Chondrocyte (in vitro differentiated cells): ENCODE results near the gene CDH12. TPM values are rescaled to one million over a fixed set of nuclear protein-coding genes. Genes with fewer than 3 reads are reported as not detected.

Experiments used
- DNase-seq: peaks from one replicate; pipeline ENCODE4 v3.0.0; 2021; ENCODE audit warnings: mixed read lengths, low spot score
- H3K27ac Mint-ChIP-seq: one replicate; pipeline ENCODE4 v1.8.0; 2021; ENCODE audit warnings: mild to moderate bottlenecking, moderate library complexity, mixed read lengths; ENCODE audit not compliant: unreplicated experiment
- H3K27me3 Mint-ChIP-seq: 2 replicates; pipeline ENCODE4 v1.8.0; 2021; ENCODE audit warnings: low read depth, mixed read lengths
- H3K36me3 Mint-ChIP-seq: 2 replicates; pipeline ENCODE4 v1.8.0; 2021; ENCODE audit warnings: low read depth, mixed read lengths
- H3K4me1 Mint-ChIP-seq: 2 replicates; pipeline ENCODE4 v1.8.0; 2021; ENCODE audit warnings: low read depth, mild to moderate bottlenecking, mixed read lengths
- H3K4me3 Mint-ChIP-seq: one replicate; pipeline ENCODE4 v1.8.0; 2021; ENCODE audit warnings: mild to moderate bottlenecking, moderate library complexity, mixed read lengths; ENCODE audit not compliant: unreplicated experiment
- H3K9me3 Mint-ChIP-seq: 2 replicates; pipeline ENCODE4 v1.8.0; 2021; ENCODE audit warnings: low read depth, mixed read lengths
- total RNA-seq: library from RNA; stranded (reverse); gene quantifications from 3 replicates; pipeline ENCODE4 v1.2.1, GENCODE V29; 2021
- TF ChIP-seq, protein P1 (sequence below): fragments of 200-600 bp; sonication (generic); IDR thresholded peaks from 2 replicates; pipeline ENCODE4 v1.5.0; 2021; ENCODE audit warnings: antibody characterized with exemption, mild to moderate bottlenecking, moderate library complexity

CDH12 gene
- total RNA-seq, 1 donor from 2014 or later, result not detected

DNA sequence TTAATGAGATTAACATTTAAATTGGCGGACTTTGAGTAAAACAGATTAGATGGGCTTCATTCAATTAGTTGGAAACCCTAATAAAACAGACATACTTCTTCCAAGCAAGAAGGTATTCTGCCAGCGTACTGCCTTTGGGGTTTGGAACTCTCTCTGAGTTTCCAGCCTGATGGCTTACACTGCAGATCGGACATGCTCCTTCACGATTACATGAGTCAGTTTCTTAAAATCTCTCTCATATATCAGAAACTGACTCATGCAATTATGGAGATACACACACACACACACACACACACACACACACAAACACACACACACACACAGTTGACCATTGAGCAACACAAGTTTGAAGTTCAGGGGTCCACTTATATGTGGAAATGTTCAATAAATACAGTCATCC, 789.4 kb downstream of the CDH12 start:
- Mint-ChIP-seq H3K4me3 (no peak overlapping the region), H3K27ac (no peak overlapping the region), H3K36me3 (no peaks in the 10 kb centered on the region), H3K4me1 (no peaks in the 10 kb centered on the region), H3K9me3 (peaks cover 3% of the 10 kb centered on the region), H3K27me3 (peaks cover 5% of the 10 kb centered on the region)
- no peak for DNase-seq
- TF ChIP-seq, protein P1, sequence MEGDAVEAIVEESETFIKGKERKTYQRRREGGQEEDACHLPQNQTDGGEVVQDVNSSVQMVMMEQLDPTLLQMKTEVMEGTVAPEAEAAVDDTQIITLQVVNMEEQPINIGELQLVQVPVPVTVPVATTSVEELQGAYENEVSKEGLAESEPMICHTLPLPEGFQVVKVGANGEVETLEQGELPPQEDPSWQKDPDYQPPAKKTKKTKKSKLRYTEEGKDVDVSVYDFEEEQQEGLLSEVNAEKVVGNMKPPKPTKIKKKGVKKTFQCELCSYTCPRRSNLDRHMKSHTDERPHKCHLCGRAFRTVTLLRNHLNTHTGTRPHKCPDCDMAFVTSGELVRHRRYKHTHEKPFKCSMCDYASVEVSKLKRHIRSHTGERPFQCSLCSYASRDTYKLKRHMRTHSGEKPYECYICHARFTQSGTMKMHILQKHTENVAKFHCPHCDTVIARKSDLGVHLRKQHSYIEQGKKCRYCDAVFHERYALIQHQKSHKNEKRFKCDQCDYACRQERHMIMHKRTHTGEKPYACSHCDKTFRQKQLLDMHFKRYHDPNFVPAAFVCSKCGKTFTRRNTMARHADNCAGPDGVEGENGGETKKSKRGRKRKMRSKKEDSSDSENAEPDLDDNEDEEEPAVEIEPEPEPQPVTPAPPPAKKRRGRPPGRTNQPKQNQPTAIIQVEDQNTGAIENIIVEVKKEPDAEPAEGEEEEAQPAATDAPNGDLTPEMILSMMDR, result no peak

DNA sequence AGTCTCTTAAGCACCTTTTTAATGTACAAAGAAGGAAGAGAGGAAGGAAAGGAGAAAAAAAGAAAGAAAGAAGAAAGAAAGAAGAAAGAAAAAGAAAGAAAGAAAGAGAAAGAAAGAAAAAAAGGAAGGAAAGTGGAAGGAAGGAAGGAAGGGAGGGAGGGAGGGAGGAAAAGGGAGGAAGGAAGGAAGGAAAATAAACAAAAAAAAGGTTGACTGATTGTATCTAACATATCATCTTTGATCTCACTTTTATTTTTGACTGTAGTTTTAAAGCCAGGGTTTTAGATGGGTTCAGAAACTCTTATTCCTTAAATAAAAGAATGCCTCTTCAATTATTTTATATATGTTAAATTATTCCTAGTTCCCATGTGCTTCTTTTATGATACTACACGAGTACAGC, 794.5 kb downstream of the CDH12 start:
- Mint-ChIP-seq H3K27ac (no peak overlapping the region), H3K27me3 (peaks cover 10% of the 10 kb centered on the region), H3K4me3 (no peak overlapping the region), H3K36me3 (no peaks in the 10 kb centered on the region), H3K9me3 (no peaks in the 10 kb centered on the region), H3K4me1 (no peaks in the 10 kb centered on the region)
- TF ChIP-seq, protein P1, result no peak
- DNase-seq, result no peak

DNA sequence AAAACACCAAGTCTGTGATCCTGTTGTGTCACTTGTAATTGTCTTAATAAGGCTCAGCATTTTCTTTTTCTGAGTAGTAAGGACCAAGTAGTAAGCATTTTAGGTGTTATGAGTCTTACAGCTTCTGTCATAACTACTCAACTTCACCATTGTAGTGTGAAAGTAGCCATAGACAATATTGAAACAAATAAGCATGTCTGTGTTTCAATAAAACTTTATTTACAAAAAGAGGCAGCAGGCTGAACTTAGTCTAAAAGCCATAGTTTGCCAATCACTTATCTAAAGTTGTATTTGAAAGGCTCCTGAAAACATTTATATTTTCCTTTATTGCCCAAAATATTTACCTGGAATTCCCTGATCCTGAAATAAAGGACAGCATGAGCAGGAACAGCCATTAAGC, 796.1 kb downstream of the CDH12 start:
- Mint-ChIP-seq H3K4me1 (no peaks in the 10 kb centered on the region), H3K36me3 (no peaks in the 10 kb centered on the region), H3K4me3 (no peak overlapping the region), H3K27me3 (peaks cover 7% of the 10 kb centered on the region), H3K27ac (no peak overlapping the region), H3K9me3 (no peaks in the 10 kb centered on the region)
- no peak for DNase-seq
- TF ChIP-seq, protein P1, result no peak

DNA sequence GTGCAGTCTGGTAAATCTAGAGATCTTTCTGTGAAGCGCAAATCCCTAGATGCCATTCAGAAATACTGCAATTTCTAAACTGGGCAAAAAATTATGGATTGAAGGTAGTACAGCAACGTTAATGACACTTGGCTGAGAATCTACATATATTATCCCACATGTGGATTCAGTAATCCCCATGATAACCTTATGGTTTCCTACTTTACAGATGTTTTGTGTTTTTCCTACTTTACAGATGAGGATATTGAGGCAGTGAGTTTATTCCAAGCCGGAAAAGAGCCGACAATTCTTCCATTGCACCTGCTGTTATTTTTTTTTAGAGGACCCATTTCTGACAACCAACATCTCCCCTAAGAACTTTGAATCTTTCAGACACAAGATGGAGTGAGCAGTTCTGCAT, 796.5 kb downstream of the CDH12 start:
- DNase-seq, result no peak
- TF ChIP-seq, protein P1, result no peak
- Mint-ChIP-seq H3K4me1 (no peaks in the 10 kb centered on the region), H3K36me3 (no peaks in the 10 kb centered on the region), H3K27ac (no peak overlapping the region), H3K27me3 (peaks cover 5% of the 10 kb centered on the region), H3K4me3 (no peak overlapping the region), H3K9me3 (no peaks in the 10 kb centered on the region)

DNA sequence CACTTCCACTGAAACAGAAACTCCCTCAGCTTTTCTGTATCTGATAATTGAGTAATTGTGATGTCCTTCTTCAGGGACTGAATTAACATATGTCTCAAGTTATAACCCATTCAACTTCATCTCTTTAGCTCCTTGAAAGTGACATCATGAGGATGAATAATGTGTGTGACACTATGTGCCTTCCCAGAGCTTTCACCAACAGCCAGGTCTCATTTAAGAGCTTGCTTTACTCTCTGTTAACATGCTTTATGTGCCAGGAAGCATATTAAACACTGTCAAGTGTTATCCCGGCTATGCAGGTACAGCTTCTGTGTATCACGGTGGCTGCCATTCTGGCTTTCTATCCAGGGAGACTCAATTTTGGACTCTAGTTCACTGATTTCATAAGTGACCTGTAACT, 799.9 kb downstream of the CDH12 start:
- H3K27ac Mint-ChIP-seq, result no peak overlapping the region
- TF ChIP-seq, protein P1, result no peak
- no peak overlapping the region for H3K4me3 Mint-ChIP-seq
- no peaks in the 10 kb centered on the region for H3K9me3 Mint-ChIP-seq
- H3K36me3 Mint-ChIP-seq, result no peaks in the 10 kb centered on the region
- DNase-seq, result no peak
- H3K4me1 Mint-ChIP-seq, result no peaks in the 10 kb centered on the region
- H3K27me3 Mint-ChIP-seq, result peaks cover 10% of the 10 kb centered on the region
